GM12892 (cell line): ENCODE data around the gene SLC4A5.
"Not testable (repeated sequence)": the region's sequence is repeated elsewhere in the genome, so short reads cannot be mapped to it uniquely, and the experiment has no call there.

Source experiments
- POLR2A ChIP-seq: IDR thresholded peaks from 2 replicates; pipeline ENCODE4 v1.6.1; 2011; ENCODE audit warnings: low read depth, low read length, control low read depth
- POLR2AphosphoS5 ChIP-seq: IDR thresholded peaks from 2 replicates; pipeline ENCODE4 v1.6.1; 2011; ENCODE audit warnings: low read depth, low read length, control low read depth

DNA sequence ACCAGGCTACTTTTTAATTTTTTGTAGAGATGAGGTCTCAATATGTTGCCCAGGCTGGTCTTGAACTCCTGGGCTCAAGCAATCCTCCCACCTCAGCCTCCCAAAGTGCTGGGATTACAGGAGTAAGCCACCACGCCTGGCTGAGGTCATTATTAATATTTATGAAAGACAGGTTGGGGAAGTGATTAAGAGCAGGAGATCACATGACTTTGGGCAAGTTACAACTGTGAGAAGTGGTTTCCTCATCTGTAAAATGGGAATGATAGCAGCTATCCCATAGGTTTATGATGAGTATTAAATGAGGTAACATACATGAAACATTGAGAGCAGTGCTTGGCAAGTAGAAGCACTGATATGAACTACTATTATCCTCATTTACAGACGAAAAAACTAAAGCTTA lies 7.0 kb downstream of the SLC4A5 start:
- not testable (repeated sequence) for TF ChIP-seq POLR2A, POLR2AphosphoS5
